NCI-H1105 treated with DMSO at 0.1 percent for 48 hours (cell line): ENCODE measurements around the gene LIMS4.
"Not testable (repeated sequence)": the region's sequence is repeated elsewhere in the genome, so short reads cannot be mapped to it uniquely, and the experiment has no call there.

Experiments used
- DNase-seq: peaks from one replicate; lab custom pipeline; 2025; lab: John Stamatoyannopoulos, UW

LIMS4 gene

GRCh38 chr2:110472171-110473058, at the start of gene LIMS4:
Gene LIMS4, minus strand, starts transcription at chr2:110472816. Its CDS starts 38 bp downstream, at chr2:110472778.
- not testable (repeated sequence) for DNase-seq

- DNase-seq, result not testable (repeated sequence)
Measured at GRCh38 chr2:110499755-110500377, 27.2 kb upstream of the LIMS4 start.

- not testable (repeated sequence) for DNase-seq
Measured at GRCh38 chr2:110496027-110496426, 23.4 kb upstream of the LIMS4 start.

- DNase-seq, result not testable (repeated sequence)
Measured at GRCh38 chr2:110494488-110494887, 21.9 kb upstream of the LIMS4 start.

GRCh38 chr2:110488991-110489390, 16.4 kb upstream of the LIMS4 start:
- not testable (repeated sequence) for DNase-seq

- DNase-seq, result not testable (repeated sequence)
Measured at GRCh38 chr2:110482697-110483096, 10.1 kb upstream of the LIMS4 start.

- DNase-seq, result not testable (repeated sequence)
Measured at GRCh38 chr2:110481200-110481599, 8.6 kb upstream of the LIMS4 start.

GRCh38 chr2:110480084-110480483, 7.5 kb upstream of the LIMS4 start:
- DNase-seq, result not testable (repeated sequence)

- DNase-seq, result not testable (repeated sequence)
Measured at GRCh38 chr2:110477370-110477769, 4.8 kb upstream of the LIMS4 start.

GRCh38 chr2:110476952-110477351, 4.3 kb upstream of the LIMS4 start:
- not testable (repeated sequence) for DNase-seq

- not testable (repeated sequence) for DNase-seq
Measured at GRCh38 chr2:110475627-110476359, 3.2 kb upstream of the LIMS4 start.

- not testable (repeated sequence) for DNase-seq
Measured at GRCh38 chr2:110474898-110475297, 2.3 kb upstream of the LIMS4 start.

GRCh38 chr2:110473059-110473358, 393 bp upstream of the LIMS4 start:
- DNase-seq, result not testable (repeated sequence)

- not testable (repeated sequence) for DNase-seq
Measured at GRCh38 chr2:110468921-110469320, 3.7 kb downstream of the LIMS4 start.

- DNase-seq, result not testable (repeated sequence)
Measured at GRCh38 chr2:110465312-110465711, 7.3 kb downstream of the LIMS4 start.

GRCh38 chr2:110462458-110462857, 10.2 kb downstream of the LIMS4 start:
- not testable (repeated sequence) for DNase-seq

GRCh38 chr2:110460318-110460717, 12.3 kb downstream of the LIMS4 start:
- not testable (repeated sequence) for DNase-seq

- not testable (repeated sequence) for DNase-seq
Measured at GRCh38 chr2:110457214-110457590, 15.4 kb downstream of the LIMS4 start.

- not testable (repeated sequence) for DNase-seq
Measured at GRCh38 chr2:110456291-110457213, 16.1 kb downstream of the LIMS4 start.

GRCh38 chr2:110455080-110455670, 17.4 kb downstream of the LIMS4 start:
- DNase-seq, result not testable (repeated sequence)

GRCh38 chr2:110450951-110451350, 21.7 kb downstream of the LIMS4 start:
- DNase-seq, result not testable (repeated sequence)
